ENCODE measurements around the gene PLA2G2F.

PLA2G2F gene

DNA sequence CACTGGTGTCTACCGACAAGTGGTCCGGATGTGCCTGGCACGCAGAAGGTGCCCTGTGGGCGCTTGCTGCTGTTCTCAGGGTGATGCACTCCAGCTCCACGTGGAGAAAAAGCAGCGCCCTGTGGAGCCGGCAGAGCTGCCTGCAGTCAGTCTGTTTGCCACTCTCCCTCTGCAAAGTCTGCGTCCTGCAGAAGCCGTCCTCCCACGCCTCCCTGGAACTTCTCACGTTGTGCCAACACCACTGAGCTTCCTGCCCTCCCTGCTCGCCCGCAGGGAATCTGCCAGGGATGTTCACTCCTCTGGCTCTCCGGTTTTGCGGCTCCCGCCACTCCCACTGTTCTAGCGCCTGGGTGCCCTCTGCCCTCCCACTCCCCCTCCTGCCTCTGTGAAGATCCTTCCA lies 26.9 kb downstream of the PLA2G2F start:
- no peak for DNase-seq (ENCODE audit: extremely low read depth in 1 of 2, low read depth in 1 of 2)

DNA sequence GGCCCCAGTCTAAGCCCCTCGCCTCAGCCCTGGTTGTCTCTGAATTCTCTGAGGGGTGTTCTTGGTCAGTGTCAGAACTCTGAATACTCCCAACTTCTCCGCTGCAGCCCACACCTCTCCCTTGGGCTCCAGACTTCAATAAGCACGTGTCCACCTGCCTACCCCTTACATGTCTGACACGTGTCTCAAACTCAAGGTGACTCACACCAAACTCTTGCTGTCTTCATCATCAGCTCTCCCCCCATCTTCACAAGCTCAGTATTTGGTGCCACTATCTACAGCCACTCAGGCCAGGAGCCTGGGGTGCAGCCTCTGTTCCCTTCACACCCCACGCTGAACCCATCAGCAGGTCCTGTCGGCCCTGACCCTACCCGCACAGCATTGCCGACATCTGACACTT lies 28.0 kb downstream of the PLA2G2F start:
- DNase-seq (ENCODE audit: extremely low read depth in 1 of 2, low read depth in 1 of 2) = no peak

DNA sequence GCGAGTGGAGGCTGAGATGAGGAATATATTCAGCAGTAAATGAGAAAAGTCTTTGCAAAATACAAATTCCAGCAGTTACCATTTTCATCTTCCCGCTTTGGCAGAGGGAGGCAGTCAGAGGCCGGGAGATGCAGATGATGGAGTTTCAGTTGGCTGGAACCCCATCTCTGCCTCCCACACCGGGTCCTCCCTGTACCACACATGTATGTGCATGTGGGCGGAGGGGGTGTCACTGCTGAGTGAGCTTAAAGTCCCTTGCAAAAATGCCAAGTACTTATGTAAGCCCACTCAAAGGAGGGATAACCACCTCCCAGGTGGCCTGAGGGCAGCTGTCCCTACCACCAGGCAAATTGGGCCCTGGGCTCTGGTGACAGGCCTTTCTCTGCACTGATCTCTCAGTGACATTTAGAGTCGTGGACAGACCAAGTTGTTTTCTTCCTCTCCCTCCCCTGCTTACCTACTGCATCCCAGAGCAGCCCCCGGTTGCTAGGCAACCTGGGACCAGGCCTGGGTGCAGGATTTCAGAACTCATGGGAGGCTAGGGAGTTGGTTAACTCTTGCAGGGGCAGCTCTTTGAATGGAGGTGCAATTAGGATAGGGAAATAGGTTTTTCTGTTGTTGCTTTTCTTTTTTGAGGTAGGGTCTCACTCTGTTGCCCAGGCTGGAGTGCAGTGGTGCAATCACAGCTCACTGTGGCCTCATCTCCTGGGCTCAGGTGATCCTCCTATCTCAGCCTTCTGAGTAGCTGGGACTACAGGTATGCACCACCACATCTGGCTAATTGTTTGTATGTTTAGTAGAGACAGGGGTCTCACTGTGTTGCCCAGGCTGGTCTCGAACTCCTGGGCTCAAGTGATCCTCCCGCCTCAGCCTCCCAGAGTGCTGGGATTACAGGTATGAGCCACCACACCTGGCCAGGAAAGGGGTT lies 29.7 kb downstream of the PLA2G2F start:
- no peak for DNase-seq (ENCODE audit: extremely low read depth in 1 of 2, low read depth in 1 of 2)

DNA sequence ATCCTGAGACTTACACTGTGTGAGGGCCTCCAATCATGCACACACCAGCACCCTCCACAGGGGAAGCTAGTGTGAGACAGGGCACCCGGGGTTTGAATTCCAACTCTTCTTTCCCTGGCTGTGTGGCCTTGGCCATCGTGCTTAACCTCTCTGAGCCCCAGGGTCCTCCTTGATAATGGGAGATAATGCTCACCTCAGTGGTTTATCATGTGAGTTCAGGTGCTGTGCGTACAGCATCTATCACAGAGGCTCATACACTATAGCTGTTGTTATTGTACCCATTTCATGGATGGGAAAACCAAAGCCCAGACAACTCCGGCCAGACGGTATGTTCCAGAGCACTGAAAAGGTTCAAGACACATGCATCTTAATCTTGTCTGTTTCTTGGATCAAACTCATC lies 30.8 kb downstream of the PLA2G2F start:
- DNase-seq (ENCODE audit: extremely low read depth in 1 of 2, low read depth in 1 of 2) = no peak

DNA sequence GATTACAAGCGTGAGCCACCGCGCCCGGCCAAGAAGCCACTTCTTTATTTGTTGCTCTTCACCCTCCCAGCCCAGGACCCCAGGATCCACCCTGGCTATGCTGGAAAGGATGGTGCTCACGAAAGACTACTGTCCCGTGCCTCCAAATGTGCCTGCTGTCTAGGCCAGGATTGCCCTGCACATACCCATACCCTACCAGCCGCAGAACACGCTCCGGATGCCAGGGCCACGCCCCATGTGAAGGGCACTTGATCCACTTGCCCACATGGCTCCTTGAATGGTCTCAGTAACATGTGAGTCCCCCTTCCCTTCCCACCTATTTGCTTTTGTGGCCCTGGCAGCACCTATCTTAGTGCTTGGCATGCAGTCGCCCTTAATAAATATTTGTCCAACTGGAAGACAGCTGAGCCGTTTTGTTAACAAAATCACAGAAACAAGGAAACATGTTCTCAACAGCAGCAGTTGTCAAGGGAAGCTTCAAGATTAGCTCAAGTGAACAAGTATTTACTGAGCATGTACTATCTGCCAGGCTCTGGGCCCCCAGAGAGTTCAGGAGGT lies 33.0 kb downstream of the PLA2G2F start:
- DNase-seq (ENCODE audit: extremely low read depth in 1 of 2, low read depth in 1 of 2) = no peak

DNA sequence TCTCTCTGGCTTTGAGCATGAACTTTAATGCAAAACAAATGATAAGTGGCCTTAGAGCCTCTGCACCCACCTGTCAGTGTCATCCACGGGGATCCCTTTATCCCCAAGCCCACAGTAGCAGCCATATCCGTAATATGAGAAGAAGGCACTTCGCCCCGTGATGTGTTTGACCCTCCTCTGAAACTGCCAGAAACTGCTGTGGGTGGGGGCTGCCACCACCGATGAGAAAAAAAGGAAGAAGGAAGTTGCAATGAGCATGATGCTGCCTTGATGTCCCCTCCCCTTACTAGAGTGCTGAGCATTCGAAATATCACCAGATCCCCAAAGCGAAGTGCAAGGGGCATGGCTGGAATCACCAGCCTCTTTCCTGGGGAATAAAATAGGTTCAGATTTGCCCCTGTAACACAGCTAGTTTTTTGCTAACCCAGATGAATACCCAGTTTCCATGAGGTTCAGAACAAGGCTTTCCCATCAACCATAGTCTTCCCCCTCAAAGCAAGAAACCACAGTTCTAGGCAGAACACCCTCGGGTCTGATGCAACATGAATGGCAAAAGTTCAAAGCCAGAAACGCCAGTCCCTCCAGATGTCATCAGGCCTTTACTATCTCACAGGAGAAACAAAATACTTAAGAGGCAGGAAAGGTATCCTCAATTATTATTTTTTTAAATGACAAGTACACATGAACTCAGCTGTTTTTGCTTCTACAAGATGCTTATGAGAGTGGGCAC lies 36.0 kb downstream of the PLA2G2F start:
- no peak for DNase-seq (ENCODE audit: extremely low read depth in 1 of 2, low read depth in 1 of 2)

DNA sequence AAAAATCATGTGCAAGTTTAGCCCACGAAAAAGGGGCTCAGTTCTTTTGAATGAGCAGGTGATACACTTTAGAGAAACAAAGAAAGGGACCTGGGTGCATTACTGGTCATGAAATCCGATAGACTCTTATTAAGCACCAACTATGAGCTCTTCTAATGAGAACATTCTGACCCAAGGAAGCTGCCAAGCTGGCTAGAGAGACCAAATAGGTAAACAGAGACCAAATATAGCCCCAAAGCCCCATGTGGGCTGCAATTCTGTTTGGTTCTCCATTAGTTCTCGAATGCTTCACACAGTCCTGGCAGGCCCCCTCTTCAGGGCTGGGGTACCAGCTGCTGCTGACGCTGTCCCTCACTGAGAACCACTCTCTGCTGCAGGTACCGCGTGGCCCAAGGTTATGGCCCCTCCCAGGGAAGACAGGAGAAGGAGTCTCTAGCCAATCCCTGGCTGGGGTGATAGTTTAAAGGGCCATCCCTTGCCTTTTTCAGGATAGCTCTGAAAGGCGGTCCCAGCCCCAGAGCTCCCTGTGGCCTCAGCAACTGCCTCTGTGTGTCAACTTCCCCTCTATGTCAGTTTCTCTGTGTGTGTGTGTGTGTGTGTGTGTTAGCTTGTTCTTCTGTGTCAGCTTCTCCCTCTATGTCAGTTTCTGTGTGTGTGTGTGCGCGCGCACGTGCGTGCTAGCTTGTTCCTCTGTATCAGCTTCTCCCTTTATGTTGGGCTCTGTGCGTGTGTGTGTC lies 39.7 kb downstream of the PLA2G2F start:
- no peak for DNase-seq (ENCODE audit: extremely low read depth in 1 of 2, low read depth in 1 of 2)

DNA sequence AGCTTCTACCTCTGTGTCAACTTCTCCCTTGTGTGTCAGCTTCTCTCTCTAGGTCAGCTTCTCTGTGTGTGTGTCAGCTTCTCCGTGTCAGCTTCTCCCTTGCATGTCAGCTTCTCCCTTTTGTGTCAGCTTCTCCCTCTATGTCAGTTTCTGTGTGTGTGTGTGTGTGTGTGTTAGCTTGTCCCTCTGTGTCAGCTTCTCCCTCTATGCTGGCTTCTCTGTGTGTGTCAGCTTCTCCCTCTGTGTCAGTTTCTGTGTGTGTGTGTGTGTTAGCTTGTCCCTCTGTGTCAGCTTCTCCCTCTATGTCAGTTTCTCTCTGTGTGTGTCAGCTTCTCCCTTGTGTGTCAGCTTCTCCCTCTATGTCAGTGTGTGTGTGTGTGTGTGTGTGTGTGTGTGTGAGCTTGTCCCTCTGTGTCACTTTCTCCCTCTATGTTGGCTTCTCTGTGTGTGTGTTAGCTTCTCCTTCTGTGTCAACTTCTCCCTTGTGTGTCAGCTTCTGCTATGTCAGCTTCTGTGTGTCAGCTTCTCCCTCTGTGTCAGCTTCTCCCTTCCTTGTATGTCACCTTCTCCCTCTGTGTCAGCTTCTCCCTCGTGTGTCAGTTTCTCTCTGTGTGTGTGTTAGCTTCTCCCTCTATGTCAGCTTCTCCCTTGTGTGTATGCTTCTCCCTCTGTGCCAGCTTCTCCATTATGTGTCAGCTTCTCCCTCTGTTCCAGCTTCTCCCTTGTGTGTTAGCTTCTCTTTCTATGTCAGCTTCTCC lies 40.4 kb downstream of the PLA2G2F start:
- no peak for DNase-seq (ENCODE audit: extremely low read depth in 1 of 2, low read depth in 1 of 2)

DNA sequence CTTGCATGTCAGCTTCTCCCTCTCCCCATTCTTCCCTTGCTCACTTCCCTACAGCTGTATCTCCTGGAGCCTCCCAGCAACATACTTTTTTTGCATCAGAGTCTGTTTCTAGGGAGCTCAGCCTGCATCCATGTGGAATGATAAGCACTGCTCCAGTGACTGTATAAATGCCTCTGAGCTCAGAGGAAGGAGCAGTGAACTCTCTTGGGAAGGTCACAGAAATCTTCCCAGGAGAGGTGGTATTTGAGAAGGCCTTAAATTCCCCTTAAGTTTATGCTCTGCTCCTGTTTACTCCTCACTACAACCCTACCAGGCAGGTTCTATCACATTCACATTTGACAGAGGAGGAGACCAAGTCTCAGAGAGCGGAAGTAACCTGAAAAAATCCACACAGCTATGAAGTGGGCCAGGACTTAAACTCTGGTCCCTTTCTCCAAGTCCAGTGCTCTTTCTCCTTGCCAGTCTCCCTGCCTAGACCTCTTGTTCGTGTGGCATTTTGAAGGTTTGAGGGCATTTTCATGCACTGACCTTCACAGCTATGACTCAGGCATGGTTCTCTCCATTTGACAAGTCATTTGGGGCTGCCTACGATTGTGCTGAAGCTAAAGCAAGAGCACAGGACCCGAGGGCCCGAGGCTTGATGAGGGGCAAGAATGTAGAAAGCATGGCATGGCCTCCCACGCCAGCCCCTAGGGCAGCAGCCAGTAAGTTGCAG lies 41.2 kb downstream of the PLA2G2F start:
- no peak for DNase-seq (ENCODE audit: extremely low read depth in 1 of 2, low read depth in 1 of 2)

DNA sequence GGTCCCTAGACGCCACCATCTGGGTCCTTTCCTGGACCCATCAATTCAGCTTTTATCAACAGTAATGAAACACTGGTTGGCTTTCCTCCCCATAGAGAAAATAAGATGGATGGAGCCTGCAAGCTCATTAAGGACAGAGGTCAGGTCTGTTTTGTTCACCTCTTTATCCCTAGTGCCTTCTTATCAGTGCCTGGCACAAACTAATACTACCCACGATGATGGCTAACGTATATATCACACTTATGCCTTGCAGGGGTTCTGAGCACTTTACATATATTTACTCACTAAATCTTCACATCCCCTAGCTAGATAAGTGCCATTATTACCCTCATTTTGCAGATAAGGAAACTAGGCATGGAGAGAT lies 41.7 kb downstream of the PLA2G2F start:
- DNase-seq (ENCODE audit: extremely low read depth in 1 of 2, low read depth in 1 of 2) = no peak

DNA sequence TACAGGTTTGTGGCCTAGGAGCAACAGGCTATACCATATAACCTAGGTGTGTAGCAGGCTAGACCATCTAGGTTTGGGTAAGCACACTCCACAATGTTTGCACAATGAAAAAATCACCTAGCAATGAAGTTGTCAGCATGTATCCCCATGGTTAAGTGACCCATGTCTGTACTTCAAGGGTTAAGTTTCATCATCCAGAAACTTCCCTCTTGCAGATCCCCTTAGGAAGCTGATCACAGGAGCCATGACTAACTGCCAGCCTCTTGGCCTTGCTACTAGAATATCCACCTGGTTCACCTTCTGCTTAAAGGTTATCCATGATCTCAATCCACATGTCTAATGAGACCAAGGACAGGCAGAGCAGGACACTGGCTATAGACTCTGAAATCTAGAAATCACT lies 43.3 kb downstream of the PLA2G2F start:
- no peak for DNase-seq (ENCODE audit: extremely low read depth in 1 of 2, low read depth in 1 of 2)

DNA sequence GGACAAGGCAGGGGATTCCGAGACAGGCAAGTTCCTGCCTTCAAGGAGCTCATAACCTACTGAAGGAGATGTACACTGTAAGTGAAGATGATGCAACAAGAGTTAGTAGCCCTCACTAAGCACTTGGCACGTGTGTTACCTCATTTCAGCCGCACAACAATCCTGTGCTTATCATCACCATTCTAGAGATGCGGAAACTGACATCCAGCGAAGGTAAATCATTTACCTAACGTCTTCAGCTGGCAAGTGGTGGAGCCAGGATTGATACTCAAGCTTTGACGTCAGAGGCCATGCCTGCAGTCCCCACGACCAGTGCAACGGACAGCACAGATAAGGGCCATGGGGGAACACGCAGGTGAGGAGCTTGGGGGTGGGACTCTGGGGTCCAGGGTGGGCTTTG lies 43.9 kb downstream of the PLA2G2F start:
- no peak for DNase-seq (ENCODE audit: extremely low read depth in 1 of 2, low read depth in 1 of 2)

DNA sequence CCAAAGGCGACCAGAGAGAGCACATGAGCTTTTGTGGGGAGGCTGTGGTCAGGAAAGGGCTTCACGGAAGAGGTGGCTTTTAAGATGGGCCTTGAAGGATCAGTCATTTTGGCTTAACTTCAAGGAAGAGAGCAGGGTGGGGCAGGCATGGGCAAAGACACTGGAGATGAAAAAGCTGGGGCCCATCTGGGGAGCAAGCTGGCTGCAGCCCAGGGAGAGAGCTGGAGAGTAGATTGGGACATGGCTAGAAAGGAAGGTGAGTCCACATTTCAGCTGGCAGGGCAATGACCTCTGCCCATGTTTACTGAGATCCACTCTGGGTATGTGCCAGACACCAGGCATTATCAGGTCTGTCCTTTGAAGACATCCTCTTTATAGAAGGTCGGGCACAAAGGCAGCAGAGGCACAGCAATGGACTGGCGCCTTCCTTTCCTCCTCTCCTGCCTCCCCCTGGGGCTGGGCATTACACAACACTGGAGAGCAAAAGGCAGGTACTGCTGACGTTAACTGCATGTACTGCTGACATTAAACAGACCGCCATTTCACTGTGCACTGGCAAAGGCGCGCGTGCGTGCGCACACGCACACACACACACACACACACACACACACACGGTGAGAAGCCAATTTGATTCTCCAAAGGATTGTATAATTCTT lies 44.6 kb downstream of the PLA2G2F start:
- DNase-seq (ENCODE audit: extremely low read depth in 1 of 2, low read depth in 1 of 2) = no peak

DNA sequence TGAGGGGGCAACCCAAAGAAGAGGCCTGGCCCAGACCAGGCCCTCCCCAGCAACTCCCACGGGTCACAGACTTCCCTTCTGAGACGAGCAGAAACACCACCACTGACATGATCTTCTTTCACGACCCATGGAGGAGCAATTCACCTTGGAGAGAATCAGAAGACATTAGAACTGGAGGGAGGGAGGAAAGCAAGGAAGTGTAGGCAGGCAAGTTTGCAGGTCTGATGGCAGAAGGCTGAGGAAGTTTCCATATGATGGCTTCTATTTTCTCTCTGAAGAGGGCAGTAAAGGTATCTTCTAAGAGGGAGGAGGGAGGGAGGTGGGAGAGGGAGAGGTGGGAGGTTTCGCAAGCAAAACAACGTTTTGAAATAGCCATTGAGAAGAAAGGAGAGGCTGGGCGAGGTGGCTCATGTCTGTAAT lies 45.4 kb downstream of the PLA2G2F start:
- DNase-seq (ENCODE audit: extremely low read depth in 1 of 2, low read depth in 1 of 2) = no peak

DNA sequence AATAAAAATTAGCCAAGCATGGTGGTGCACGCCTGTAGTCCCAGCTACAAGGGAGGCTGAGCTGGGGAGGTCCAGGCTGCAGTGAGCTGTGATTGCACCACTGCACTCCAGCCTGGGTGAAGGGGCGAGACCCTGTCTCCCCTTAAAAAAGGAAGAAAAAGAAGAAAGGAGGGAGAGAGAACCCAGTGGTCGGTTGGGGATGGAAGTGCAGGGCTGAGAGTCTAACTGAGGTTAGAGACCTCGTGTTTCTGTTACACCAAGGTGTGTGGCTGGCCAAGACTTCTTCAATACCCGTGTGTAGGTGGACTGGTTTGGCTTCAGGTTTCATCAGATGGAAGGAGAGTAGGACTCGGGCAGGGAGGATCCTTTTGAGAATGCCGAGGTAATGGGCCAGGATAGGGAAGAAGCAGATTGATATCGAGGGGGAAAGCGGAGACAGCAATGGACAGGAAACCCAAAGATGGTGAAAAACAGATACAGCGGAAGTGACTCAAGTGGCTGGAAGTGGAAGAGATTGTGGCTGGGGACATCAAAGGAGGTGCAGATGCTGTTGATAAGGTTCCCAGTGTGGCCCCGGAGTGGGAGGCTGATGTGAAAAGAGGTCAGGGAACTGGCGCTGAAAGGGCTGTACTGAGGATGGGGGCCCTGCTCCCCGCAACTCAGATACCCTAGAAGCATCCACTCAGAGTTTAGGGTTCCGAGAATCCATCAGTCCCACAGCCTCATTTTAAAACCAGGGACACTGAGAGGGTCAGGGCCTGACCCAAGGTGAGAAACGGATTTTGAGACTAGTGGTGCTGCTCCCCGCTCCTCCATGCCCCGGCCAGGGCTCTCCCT lies 46.1 kb downstream of the PLA2G2F start:
- DNase-seq (ENCODE audit: extremely low read depth in 1 of 2, low read depth in 1 of 2) = no peak

DNA sequence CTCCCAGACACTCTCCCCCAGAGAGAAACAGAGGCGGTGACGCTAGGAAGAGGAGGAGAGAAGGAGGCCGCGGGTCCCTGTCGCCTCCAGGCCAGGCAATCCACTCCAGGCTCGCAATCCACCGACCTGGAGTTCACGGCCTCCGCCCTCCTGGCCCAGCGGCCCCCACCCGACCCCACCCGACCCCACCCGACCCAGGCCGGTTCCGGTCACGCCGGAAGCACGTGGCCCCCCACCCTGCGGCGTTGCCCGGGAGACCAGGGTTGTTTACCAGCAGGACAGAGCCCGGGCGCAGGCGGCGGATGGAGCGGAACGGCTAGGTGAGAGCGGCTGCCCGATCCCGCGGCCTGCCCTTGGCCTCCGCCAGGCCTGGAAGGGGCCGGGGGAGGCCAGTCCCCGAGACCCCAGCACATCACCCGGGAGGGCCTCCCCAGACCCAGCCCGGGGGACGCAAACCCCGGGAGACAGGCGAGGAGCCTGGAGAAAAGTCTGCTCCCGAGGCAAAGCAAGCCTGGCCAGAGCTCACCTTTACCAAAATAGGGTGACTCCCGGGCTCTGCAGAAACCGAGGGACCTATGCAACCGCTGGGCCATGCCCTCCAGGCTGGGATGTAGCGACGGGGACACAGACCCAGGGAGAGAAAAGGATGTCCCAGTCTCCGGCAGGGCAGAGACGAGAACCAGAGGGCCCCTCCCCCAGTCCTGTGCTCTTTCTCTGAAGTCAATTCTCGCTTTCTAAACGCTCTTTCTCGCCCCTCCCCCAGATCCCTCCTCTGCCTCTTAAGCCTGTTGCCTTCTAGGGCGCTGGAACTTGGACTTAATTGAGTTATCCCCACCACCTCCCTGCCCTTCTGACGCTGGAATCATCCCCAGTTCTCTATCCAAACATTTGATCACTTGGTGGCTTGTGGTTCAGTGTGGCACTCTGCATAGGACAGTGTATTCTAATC lies 47.0 kb downstream of the PLA2G2F start, which contains the start of the genes PLA2G2C and UBXN10:
Gene PLA2G2C, minus strand, starts transcription at position 685 of the 949 bp plus-strand sequence. CDS start 9,155 bp downstream, outside the sequence.
Gene UBXN10, plus strand, starts transcription at position 263 of the 949 bp plus-strand sequence. CDS start 4,466 bp downstream, outside the sequence.
- DNase-seq (ENCODE audit: extremely low read depth in 1 of 2, low read depth in 1 of 2) = no peak

Data from activated CD8-positive, alpha-beta memory T cell treated with anti-CD3 and anti-CD28 coated beads for 1 hour (primary cell).